ENCODE results near the gene RTCA. TPM values are rescaled to one million over a fixed set of nuclear protein-coding genes. Genes with fewer than 3 reads are reported as not detected.
"Not testable (repeated sequence)": the region's sequence is repeated elsewhere in the genome, so short reads cannot be mapped to it uniquely, and the experiment has no call there.

Gene RTCA
- total and polyA plus RNA-seq, 11 donors = 21.3 to 54.6 (median 36.3) TPM

DNA sequence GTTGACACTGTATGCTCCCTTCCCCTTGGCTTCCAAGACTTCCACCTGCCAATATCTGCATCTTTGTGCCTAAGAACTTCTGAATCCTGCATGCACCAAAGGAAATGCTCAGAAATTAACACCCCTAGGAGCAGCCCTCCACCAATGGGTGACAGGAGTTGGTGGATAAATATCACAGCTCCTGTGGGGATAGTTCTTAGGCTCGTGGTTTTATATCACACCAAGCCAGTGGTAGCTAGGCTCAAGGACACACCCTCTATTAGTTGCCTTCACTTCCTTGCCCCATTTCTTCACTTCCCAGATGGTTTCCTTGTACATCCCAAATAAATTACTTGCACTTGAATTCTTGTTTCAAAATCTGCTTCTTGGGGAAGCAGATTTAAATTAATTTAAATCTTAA is 69.4 kb downstream of the RTCA start:
- 24 to 60% (median 50%) methylated on average over 1 of the region's 1 CpG for WGBS, 4 donors
- Histone ChIP-seq H3K4me3 (no peak overlapping the region), H3K4me1 (no peaks in the 10 kb centered on the region), H3K27ac (no peak overlapping the region), H3K36me3 (no peaks in the 10 kb centered on the region), H3K27me3 (no peaks in the 10 kb centered on the region), H3K9me3 (no peaks in the 10 kb centered on the region)
- ATAC-seq (no peak), DNase-seq (no peak)
- TF ChIP-seq, protein P1, sequence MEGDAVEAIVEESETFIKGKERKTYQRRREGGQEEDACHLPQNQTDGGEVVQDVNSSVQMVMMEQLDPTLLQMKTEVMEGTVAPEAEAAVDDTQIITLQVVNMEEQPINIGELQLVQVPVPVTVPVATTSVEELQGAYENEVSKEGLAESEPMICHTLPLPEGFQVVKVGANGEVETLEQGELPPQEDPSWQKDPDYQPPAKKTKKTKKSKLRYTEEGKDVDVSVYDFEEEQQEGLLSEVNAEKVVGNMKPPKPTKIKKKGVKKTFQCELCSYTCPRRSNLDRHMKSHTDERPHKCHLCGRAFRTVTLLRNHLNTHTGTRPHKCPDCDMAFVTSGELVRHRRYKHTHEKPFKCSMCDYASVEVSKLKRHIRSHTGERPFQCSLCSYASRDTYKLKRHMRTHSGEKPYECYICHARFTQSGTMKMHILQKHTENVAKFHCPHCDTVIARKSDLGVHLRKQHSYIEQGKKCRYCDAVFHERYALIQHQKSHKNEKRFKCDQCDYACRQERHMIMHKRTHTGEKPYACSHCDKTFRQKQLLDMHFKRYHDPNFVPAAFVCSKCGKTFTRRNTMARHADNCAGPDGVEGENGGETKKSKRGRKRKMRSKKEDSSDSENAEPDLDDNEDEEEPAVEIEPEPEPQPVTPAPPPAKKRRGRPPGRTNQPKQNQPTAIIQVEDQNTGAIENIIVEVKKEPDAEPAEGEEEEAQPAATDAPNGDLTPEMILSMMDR (IDR thresholded peaks at IDR 0.05) = no peak
- no peak for TF ChIP-seq POLR2A (IDR thresholded peaks at IDR 0.05)
- intact Hi-C loops (cut with DNase I) = no loop called here

DNA sequence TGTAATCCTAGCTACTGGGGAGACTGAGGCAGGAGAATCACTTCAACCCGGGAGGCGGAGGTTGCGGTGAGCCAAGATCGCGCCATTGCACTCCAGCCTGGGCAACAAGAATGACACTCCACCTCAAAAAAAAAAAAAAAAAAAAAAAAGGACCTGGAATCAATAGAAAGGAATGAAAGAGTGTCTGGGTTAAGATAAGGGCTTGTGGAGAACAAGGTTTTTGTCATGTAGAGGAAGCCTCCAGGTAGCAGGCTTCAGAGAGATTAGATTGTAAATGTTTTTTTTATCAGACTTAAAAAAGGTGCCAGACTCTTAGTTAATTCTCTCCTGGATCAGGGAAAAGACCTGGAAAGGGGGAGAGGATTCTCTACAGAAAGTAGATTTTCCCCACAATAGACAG is 71.9 kb downstream of the RTCA start:
- H3K4me1 ChIP-seq; H3K4me3 ChIP-seq; H3K27me3 ChIP-seq; H3K9me3 ChIP-seq; DNase-seq; H3K27ac ChIP-seq; ATAC-seq; intact Hi-C loops (cut with DNase I); H3K36me3 ChIP-seq: not testable (repeated sequence)
- 85 to 96% (median 91%) methylated on average over 5 of the region's 5 CpGs for WGBS, 4 donors

DNA sequence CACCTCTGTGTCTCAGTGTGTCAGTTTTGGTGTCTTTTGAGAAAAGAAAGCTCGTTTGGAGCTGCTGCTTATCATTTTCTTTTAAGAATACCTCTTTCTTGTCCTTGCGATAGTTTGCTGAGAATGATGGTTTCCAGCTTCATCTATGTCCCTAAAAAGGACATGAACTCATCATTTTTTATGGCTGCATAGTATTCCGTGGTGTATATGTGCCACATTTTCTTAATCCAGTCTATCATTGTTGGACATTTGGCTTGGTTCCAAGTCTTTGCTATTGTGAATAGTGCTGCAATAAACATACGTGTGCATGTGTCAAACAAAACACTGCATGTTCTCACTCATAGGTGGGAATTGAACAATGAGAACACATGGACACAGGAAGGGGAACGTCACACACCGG is 73.7 kb downstream of the RTCA start:
- not testable (repeated sequence) for DNase-seq, H3K27ac ChIP-seq, H3K4me3 ChIP-seq, H3K27me3 ChIP-seq, ATAC-seq, H3K36me3 ChIP-seq, H3K4me1 ChIP-seq, H3K9me3 ChIP-seq
- intact Hi-C loops (cut with DNase I) = loop anchor here in 1 of 10 donors (10.0 kb wide), 1 partner anchor 205 kb away; the partner anchor contains the start of genes SASS6 and TRMT13
- 85 to 91% (median 87%) methylated on average over 6 of the region's 6 CpGs for WGBS, 4 donors

DNA sequence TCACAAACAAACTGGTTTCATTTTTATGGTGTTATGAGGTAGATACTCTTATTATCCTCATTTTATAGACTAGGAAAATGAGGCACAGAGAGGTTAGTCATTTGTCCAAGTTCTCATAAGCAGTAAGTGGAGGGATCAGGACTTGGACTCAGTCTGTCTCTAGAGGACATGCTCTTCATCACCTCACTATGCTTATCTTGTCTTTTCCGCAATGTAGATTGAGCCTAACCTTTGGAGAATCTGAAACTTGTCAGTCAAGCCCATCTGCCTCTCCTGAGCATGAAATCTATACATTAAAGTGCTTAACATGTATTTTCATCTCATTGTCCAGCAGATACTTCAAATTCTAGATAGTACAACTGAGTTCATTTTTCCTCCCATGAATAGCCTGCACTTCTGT is 74.5 kb downstream of the RTCA start:
- Histone ChIP-seq H3K9me3 (no peaks in the 10 kb centered on the region), H3K27me3 (no peaks in the 10 kb centered on the region), H3K4me1 (peaks cover 0 to 9% (median 0%) of the 10 kb centered on the region in 12 donors), H3K27ac (no peak overlapping the region), H3K36me3 (no peaks in the 10 kb centered on the region), H3K4me3 (no peak overlapping the region)
- 76 to 89% (median 86%) methylated on average over 1 of the region's 1 CpG for WGBS, 4 donors
- no peak for ATAC-seq
- DNase-seq = no peak
- intact Hi-C loops (cut with DNase I) = loop anchor here in 1 of 10 donors (10.0 kb wide), 1 partner anchor 206 kb away; the partner anchor contains the start of genes SASS6 and TRMT13
- TF ChIP-seq POLR2A (IDR thresholded peaks at IDR 0.05) = no peak

DNA sequence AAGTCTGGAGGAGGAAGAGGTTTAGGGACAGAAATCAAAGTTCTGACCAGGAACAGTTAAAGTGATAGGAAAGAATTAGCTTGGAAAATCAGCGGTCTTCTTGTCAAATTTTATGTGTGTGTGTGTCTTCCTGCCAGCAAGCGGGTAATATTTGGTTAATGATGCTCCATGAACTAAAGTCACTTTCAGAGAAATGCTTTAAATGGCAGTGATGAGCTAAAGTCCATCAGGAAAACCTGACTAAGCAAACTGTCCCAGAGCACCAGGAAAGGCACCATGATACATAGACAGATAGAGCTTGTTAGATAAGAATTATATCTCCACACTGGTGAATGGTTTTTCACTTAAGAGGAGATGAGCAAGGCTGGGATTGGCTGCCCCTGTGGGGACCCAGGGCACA is 76.3 kb downstream of the RTCA start:
- Histone ChIP-seq H3K27ac (no peak overlapping the region), H3K4me1 (peaks cover 0 to 9% (median 0%) of the 10 kb centered on the region in 12 donors), H3K9me3 (no peaks in the 10 kb centered on the region), H3K4me3 (no peak overlapping the region), H3K27me3 (no peaks in the 10 kb centered on the region), H3K36me3 (no peaks in the 10 kb centered on the region)
- intact Hi-C loops (cut with DNase I) = loop anchor here in 1 of 10 donors (10.0 kb wide), 1 partner anchor 208 kb away; the partner anchor contains the start of genes SASS6 and TRMT13
- TF ChIP-seq, protein P1 (IDR thresholded peaks at IDR 0.05) = no peak
- no peak for TF ChIP-seq POLR2A (IDR thresholded peaks at IDR 0.05)
- DNase-seq (no peak), ATAC-seq (no peak)
- 90 to 98% (median 94%) methylated on average over 2 of the region's 2 CpGs for WGBS, 4 donors

MicroRNAs within 50 kb of the gene (microRNA counts, 767-probe panel; counts per million panel counts)
- 0 to 1,287 counts per million in 2 donors for microRNA hsa-miR-553

Small RNA genes lying within 50 kb of the gene (microRNA-seq; reads per million reads assigned to microRNA genes)
- 0 reads per million in 4 donors for gene MIR553

Other genes starting within 250 kb of the RTCA start
- gene SASS6, start 133.3 kb upstream of the RTCA start, total RNA-seq = 1 to 10 TPM; 1.5 to 2.2 (median 1.8) TPM
- 1 to 10 TPM; 1.1 to 1.6 TPM for gene SASS6, start 133.3 kb upstream of the RTCA start, polyA plus RNA-seq
- 1 to 10 TPM; 2.0 to 8.1 (median 5.9) TPM for gene TRMT13, start 133.1 kb upstream of the RTCA start, total RNA-seq
- gene TRMT13, start 133.1 kb upstream of the RTCA start, polyA plus RNA-seq = 1 to 10 TPM; 6.2 to 8.1 TPM
- 100 to 1,000 TPM in 5 of 9 donors, 10 to 100 TPM in 4; 53.4 to 203 (median 123) TPM for gene LRRC39, start 88.0 kb upstream of the RTCA start, total RNA-seq
- gene LRRC39, start 88.0 kb upstream of the RTCA start, polyA plus RNA-seq = 100 to 1,000 TPM in 1 of 2 donors, 10 to 100 TPM in 1; 16.1 to 181 TPM
- 10 to 100 TPM; 15.6 to 45.3 (median 29.8) TPM for gene DBT, start 16.4 kb upstream of the RTCA start, total RNA-seq
- gene DBT, start 16.4 kb upstream of the RTCA start, polyA plus RNA-seq = 10 to 100 TPM in 1 of 2 donors, 1 to 10 TPM in 1; 6.8 to 17.6 TPM
- 1 to 10 TPM; 2.2 to 8.8 (median 4.4) TPM for gene CDC14A, start 86.3 kb downstream of the RTCA start, total RNA-seq
- 1 to 10 TPM; 1.7 to 2.4 TPM for gene CDC14A, start 86.3 kb downstream of the RTCA start, polyA plus RNA-seq

All from heart left ventricle (tissue), 16 donors.